ENCODE measurements around the gene AKAP13.
A peak's percentile ranks its signal among the peaks of the same experiment; 100 is the strongest.
"Not testable (repeated sequence)": the region's sequence is repeated elsewhere in the genome, so short reads cannot be mapped to it uniquely, and the experiment has no call there.

The AKAP13 gene

DNA sequence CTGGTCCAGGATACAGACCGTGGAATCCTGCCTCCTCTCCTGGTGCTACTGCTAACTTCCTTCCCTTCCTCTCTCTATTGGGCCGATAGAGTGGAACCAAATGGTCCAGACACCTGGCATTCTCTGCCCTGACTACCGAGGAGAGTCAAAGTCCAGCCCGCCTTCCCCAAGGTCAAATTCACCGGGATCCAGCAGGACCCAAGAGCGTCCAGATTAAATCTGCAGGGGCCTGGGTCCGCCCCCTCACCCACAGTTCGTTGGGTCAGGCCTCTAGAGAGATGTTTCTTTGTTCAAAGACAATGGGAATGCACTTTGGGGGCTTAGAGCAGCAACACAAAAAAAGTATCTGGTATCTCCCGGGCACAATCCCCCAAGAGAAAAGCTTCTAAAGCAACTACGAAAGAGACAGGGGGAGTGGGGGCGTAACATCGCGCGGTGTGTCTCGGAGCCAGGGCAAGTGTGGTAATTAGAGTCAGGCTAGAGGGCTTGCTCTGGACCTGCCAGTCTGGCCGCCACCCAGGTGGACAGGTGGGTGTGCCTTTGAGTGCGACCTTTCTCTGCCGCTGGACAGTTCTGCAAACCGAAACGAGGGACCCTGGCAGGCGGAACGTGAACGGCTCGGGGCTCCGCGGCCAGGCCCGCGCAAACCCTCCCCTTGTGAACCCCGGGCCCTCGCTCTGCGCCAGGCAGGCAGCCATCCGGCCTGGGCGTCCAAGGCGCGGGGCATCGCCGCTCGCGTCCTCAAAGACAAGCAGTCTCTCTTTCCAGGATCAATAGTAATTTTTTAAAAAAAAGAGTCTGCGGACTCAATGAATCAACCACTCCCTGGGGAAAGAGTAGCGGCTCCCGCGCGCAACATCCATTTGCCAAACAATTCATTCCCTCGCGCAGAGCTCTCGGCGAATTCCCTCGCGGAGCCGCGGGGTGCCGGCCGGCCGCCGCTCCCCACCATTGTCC is 413.5 kb downstream of the AKAP13 start:
- peak; percentile 56 for DNase-seq (ENCODE audit: low spot score)

DNA sequence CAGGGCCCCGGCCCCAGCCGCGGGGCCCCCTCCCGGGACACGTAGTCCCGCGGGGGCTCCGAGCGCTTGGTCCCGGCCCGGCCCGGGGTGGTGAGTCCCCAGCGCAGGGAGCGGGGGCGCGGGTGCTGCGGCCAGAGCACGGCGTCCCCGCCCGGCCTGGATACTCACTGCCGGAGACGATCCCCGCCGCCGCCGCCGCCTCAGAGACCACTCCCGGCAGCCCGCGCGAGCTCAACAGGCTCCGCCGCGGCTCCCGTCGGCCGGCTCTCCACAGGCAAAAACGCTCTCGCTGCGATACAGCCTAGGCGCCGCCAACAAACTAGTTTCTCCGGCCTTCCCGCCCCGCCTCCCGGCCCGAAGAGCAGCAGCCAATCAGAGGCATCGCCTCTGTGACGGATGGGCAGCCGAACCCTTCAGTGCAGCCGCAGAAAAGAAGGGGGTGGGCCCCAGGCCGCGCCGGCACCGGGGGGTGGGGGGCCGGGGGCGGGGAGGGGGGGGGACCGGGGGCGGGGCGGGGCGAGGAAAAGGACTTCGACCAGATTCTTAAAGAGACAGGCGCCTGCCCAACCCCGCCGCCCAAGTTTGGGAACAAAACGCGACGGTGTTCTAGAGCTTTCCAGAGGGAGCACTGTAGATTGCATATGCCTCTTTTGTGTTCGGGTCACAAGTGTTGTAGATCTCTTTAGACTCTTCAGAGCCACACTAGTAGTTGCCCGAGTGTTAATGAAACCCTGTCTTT is 414.4 kb downstream of the AKAP13 start, which contains the start of gene KLHL25:
KLHL25 (minus strand) TSS at position 328 of the 739 bp plus-strand sequence. CDS start 25,115 bp downstream, outside the sequence.
- peak; percentile 99 for DNase-seq (ENCODE audit: low spot score)

DNA sequence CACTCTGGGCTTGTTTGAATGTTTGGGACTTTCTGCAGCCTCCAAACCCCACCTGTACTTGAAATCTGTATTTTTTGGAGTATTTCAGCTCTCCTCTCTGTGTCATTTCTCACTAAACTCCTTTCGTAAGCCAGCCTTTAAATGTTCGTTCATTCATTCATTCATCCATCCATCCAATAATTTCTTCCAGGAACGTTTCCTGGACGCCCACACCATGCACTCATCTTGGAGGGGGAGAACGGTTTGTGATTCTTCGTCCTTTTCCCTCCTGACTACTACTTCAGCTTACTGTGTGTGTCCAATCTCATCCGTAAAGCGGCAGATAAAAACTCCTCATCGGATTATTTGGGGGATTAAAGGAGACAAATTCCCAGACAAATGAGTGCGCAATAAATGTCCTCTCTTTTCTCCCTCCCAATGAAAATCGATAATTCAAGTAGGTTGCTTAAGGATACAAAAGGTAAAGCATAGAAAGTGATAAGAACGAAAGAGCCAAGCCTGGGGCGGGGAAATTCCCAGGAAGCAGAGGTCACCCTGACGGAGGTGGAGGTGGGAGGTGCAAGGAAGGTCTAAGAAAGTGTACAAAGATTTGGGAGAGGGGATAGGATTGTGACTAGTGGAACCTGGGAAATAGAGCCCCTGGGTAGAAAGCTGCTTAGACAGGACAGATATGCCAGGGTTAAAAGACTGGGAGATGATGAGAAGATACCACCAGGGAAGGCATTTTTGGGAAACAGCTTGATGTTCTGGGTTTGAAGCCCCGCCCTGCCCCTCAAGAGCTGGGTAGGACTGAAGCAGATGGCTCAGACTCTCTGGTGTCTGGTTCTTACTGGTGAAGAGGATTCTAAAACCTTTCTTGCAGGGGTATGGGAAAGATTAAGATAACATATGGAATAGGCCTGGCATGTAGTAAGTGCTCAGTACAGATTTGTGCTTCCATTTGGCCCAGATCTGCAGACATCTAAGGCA is 415.2 kb downstream of the AKAP13 start:
- peak; percentile 1 for DNase-seq (ENCODE audit: low spot score)

DNA sequence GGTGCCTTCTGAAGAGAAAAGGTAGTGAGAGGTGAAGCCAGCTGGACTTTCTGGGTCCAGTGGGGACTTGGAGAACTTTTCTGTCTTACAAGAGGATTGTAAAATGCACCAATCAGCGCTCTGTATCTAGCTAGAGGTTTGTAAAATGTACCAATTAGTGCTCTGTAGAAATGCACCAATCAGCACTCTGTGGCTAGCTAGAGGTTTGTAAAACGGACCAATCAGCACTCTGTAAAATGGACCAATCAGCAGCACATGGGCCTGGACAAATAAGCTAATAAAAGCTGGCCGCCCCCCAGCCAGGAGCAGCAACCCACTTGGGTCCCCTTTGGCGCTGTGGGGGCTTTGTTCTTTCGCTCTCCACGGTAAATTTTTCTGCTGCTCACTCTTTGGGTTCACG is 416.0 kb downstream of the AKAP13 start:
- not testable (repeated sequence) for DNase-seq (ENCODE audit: low spot score)

Measured in AG08396 (cell line).